Endothelial cell of umbilical vein (primary cell): ENCODE measurements around the gene HAVCR1. TPM values are rescaled to one million over a fixed set of nuclear protein-coding genes. Genes with fewer than 3 reads are reported as not detected.

ENCODE experiments used
- BruUV-seq: library from RNA; stranded (reverse); fragments of 400-500 nt; replicated peaks from 2 replicates; lab custom pipeline; 2021; lab: Mats Ljungman, UMichigan
- CTCF ChIA-PET: fragments of 300-600, 350-600 bp; sonication (Branson Sonifier 250); formaldehyde crosslinking; loops from one replicate; lab custom pipeline; 2021; ENCODE audit warnings: antibody characterized with exemption, inconsistent platforms; lab: Charles Lee
- POLR2A ChIA-PET: fragments of 300-600, 350-600 bp; sonication (Branson Sonifier 250); formaldehyde crosslinking; loops from one replicate; lab custom pipeline; 2021; ENCODE audit warnings: antibody characterized with exemption, inconsistent platforms; lab: Charles Lee
- DNase-seq: peaks from one replicate; pipeline ENCODE4 v3.0.0-alpha.2; 2011; ENCODE audit warnings: low read depth, low spot score
- FAIRE-seq: peaks from 2 replicates; lab custom pipeline; 2011; peaks lifted over from hg19 to GRCh38; lab: Jason Lieb, UNC
- H2AFZ ChIP-seq: 2 replicates; pipeline ENCODE4 v1.6.0; 2012; ENCODE audit warnings: low read depth, low read length, control low read depth, inconsistent platforms
- H3K27ac ChIP-seq: 2 replicates; pipeline ENCODE4 v1.5.1; 2011; ENCODE audit warnings: low read depth, mild to moderate bottlenecking, control low read depth, low read length, moderate library complexity; ENCODE audit not compliant: insufficient read depth
- H3K27me3 ChIP-seq, 2 experiments: 2 replicates each; pipeline versions ENCODE4 v1.6.0 to v1.6.1; 2011; ENCODE audit warnings: low read length in 2 of 2, mixed read lengths in 1 of 2; ENCODE audit not compliant: control insufficient read depth in 2 of 2, insufficient read depth in 2 of 2
- H3K36me3 ChIP-seq, 2 experiments: 2 replicates in 1 of 2; 3 replicates in 1 of 2; pipeline ENCODE4 v1.5.1; 2011; ENCODE audit warnings: low read length in 2 of 2, mild to moderate bottlenecking in 1 of 2, moderate library complexity in 1 of 2; ENCODE audit not compliant: control insufficient read depth in 2 of 2, insufficient read depth in 2 of 2; ENCODE audit errors: extremely low read depth in 1 of 2
- H3K4me1 ChIP-seq: 3 replicates; pipeline ENCODE4 v1.5.1; 2011; ENCODE audit warnings: mild to moderate bottlenecking, low read length; ENCODE audit not compliant: control insufficient read depth, insufficient read depth; ENCODE audit errors: extremely low read depth
- H3K4me2 ChIP-seq: 2 replicates; pipeline ENCODE4 v1.6.1; 2011; ENCODE audit warnings: low read length, control low read depth, mixed read lengths; ENCODE audit not compliant: insufficient read depth
- H3K4me3 ChIP-seq, 3 experiments: fragments of 200-600 bp in 1 of 3; sonication (generic), shearing (Covaris generic) in 1 of 3; replicated peaks in 1 of 3; 2 replicates each; pipeline ENCODE4 v1.5.1; 2011 to 2016; ENCODE audit warnings: control low read depth in 3 of 3, low read length in 3 of 3, mild to moderate bottlenecking in 2 of 3, inconsistent platforms in 1 of 3, low read depth in 1 of 3, moderate library complexity in 1 of 3; ENCODE audit not compliant: insufficient read depth in 1 of 3
- H3K79me2 ChIP-seq: 2 replicates; pipeline ENCODE4 v1.6.0; 2012; ENCODE audit warnings: low read length, inconsistent platforms; ENCODE audit not compliant: control insufficient read depth, insufficient read depth
- H3K9ac ChIP-seq: replicated peaks from 2 replicates; pipeline ENCODE3; 2011; ENCODE audit warnings: low read length, control low read depth; ENCODE audit not compliant: insufficient read depth; ENCODE audit errors: extremely low read depth
- H3K9me1 ChIP-seq: replicated peaks from 3 replicates; pipeline ENCODE4 v1.6.0; 2011; ENCODE audit warnings: mild to moderate bottlenecking, low read length; ENCODE audit not compliant: control insufficient read depth, insufficient read depth; ENCODE audit errors: extremely low read depth
- H3K9me3 ChIP-seq: replicated peaks from 2 replicates; pipeline ENCODE4 v1.5.1; 2012; ENCODE audit warnings: low read length, inconsistent platforms; ENCODE audit not compliant: control insufficient read depth, insufficient read depth
- H4K20me1 ChIP-seq: replicated peaks from 2 replicates; pipeline ENCODE3; 2011; ENCODE audit warnings: mild to moderate bottlenecking, low read length; ENCODE audit not compliant: control insufficient read depth, insufficient read depth; ENCODE audit errors: extremely low read depth
- EZH2 ChIP-seq: IDR thresholded peaks from 2 replicates; pipeline ENCODE4 v1.6.1; 2012; ENCODE audit warnings: borderline replicate concordance, low read depth, mild to moderate bottlenecking, moderate library complexity, low read length, inconsistent platforms; ENCODE audit not compliant: severe bottlenecking
- FOS ChIP-seq: IDR thresholded peaks from 2 replicates; pipeline ENCODE4 v1.6.1; 2011; ENCODE audit warnings: mild to moderate bottlenecking, low read length, moderate library complexity, borderline replicate concordance; ENCODE audit not compliant: insufficient read depth
- GATA2 ChIP-seq: IDR thresholded peaks from 2 replicates; pipeline ENCODE4 v1.7.0; 2011; ENCODE audit warnings: low read depth, mild to moderate bottlenecking, moderate library complexity, mixed read lengths, low read length; ENCODE audit not compliant: insufficient read length, insufficient read depth
- JUN ChIP-seq: IDR thresholded peaks from 2 replicates; pipeline ENCODE4 v1.6.1; 2011; ENCODE audit warnings: borderline replicate concordance, low read depth; ENCODE audit not compliant: insufficient read length, insufficient read depth
- MYC ChIP-seq: IDR thresholded peaks from one replicate; pipeline ENCODE4 v1.6.1; 2011; ENCODE audit warnings: mild to moderate bottlenecking, low read depth, low read length
- POLR2A ChIP-seq: IDR thresholded peaks from 2 replicates; pipeline ENCODE4 v1.6.1; 2012; ENCODE audit warnings: low read depth, mild to moderate bottlenecking, control low read depth, low read length
- POLR2AphosphoS5 ChIP-seq: IDR thresholded peaks from 2 replicates; pipeline ENCODE4 v1.6.1; 2012; ENCODE audit warnings: low read depth, mild to moderate bottlenecking, control low read depth, low read length, moderate library complexity; ENCODE audit not compliant: insufficient read depth
- dilution Hi-C: fragments of 300-500 bp; cut with MboI; formaldehyde crosslinking; loops from one replicate; pipeline ENCODE4 v1.15.0; 2019; ENCODE audit warnings: low sequenced_read_pairs; ENCODE audit not compliant: extremely low pct_ligation_motif_present
- intact Hi-C: fragments of 100-400 bp; cut with micrococcal nuclease; formaldehyde crosslinking; loops from one replicate; pipeline ENCODE4 v1.10.0; 2022
- polyA plus RNA-seq, 4 experiments: library from polyadenylated mRNA; depleted of rRNA in 3 of 4; stranded (reverse) in 3 of 4; unstranded in 1 of 4; fragments of >200 nt; gene quantifications; 2 replicates each; pipeline versions ENCODE4 v1.2.1 to v1.2.3, GENCODE V29; 2011 to 2012; ENCODE audit warnings: missing spikeins in 1 of 4
- total RNA-seq: library from RNA; stranded (reverse); gene quantifications from 2 replicates; pipeline ENCODE4 v1.2.3, GENCODE V29; 2021
- TF ChIP-seq, protein P1 (sequence below): IDR thresholded peaks from 2 replicates; pipeline ENCODE4 v1.6.1; 2011; ENCODE audit not compliant: insufficient read depth, insufficient read length
- TF ChIP-seq, protein P2 (sequence below), 2 donors: IDR thresholded peaks; 1 replicate in 1 of 2; 2 replicates in 1 of 2; pipeline ENCODE4 v1.5.1; 2011; ENCODE audit warnings: low read length in 2 of 2, mild to moderate bottlenecking in 2 of 2, moderate library complexity in 2 of 2, control low read depth in 1 of 2, inconsistent platforms in 1 of 2, low read depth in 1 of 2; ENCODE audit not compliant: insufficient read depth in 1 of 2; ENCODE audit errors: extremely low read depth in 1 of 2

The HAVCR1 gene
- total and polyA plus RNA-seq, 2 donors (not counting 3 experiments of a cell fraction or from before 2014, with no cell fraction given): not detected

DNA sequence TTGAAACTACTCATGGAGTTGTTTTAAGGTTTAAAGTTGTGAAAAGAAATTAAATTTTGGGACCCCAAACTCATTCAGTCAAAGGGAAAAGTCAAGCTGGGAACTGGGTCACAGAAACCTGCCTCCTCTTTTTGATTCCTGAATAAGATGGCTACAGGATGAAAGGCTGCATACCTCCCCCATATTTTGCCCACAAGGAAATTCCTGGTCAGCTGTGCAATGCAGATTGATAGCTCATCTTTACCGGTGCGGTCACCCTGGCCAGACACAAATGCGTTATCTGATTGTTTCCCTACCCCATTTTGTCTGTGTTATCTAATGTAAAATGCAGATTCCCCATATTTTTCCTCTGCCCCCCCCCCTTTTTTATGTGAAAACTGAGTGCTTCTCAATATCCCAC lies 48.6 kb upstream of the HAVCR1 start:
- intact Hi-C loops: no loop called here
- POLR2A ChIA-PET: no interaction called here
- H3K4me2 ChIP-seq: no peak overlapping the region
- H3K4me3 ChIP-seq: no peak overlapping the region
- no peak for TF ChIP-seq FOS
- TF ChIP-seq, protein P1, sequence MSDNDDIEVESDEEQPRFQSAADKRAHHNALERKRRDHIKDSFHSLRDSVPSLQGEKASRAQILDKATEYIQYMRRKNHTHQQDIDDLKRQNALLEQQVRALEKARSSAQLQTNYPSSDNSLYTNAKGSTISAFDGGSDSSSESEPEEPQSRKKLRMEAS: no peak
- TF ChIP-seq GATA2: no peak
- TF ChIP-seq POLR2A: no peak
- no peak for TF ChIP-seq EZH2
- H3K9ac ChIP-seq: no peak overlapping the region
- H3K27me3 ChIP-seq: no peaks in the 10 kb centered on the region
- peaks cover 1% of the 10 kb centered on the region for H3K9me3 ChIP-seq
- no peak overlapping the region for H3K27ac ChIP-seq
- CTCF ChIA-PET: no interaction called here
- DNase-seq: no peak
- H2AFZ ChIP-seq: no peak overlapping the region
- no TSS peak for BruUV-seq
- H3K36me3 ChIP-seq: no peaks in the 10 kb centered on the region
- H3K79me2 ChIP-seq: no peaks in the 10 kb centered on the region
- dilution Hi-C loops: no loop called here
- no peak for FAIRE-seq
- H4K20me1 ChIP-seq: no peaks in the 10 kb centered on the region
- no peaks in the 10 kb centered on the region for H3K9me1 ChIP-seq
- H3K4me1 ChIP-seq: no peaks in the 10 kb centered on the region

DNA sequence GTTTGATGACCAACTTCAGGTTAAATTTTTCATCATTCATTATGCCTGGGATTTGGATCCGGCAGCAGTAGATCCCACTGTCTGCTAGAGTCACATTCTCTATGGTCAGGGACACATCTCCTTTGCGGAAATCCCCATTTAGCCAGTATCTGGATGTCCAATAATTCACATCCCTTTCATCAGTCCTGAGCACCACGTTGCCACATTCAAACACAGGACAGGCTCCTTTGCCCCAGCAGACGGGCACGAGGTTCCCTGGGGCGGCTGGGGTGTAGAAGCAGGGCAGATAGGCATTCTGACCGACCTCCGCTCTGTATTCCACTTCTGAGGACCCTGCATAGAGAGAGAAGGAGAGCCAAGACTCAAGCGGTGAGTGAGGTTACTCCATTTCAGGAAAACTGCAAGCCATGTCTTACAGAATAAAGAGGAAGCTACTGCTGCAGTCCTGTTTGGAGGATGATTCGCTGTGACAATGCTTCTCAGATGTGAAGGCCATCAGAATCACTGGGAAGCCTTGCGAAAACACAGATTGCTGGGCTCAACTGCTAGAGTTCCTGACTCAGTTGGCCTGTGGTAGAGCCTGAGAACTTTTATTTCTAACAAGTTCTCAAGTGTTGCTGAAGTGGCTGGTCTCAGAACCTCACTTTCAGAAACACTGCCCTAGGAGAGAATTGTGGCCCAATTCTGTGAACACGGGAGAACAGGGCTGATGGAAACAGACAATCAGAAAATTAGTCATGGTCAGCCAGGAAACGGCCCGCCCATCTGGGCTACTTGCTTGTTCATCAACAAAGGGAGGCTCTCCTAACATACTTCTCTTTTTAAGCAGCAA lies 47.9 kb upstream of the HAVCR1 start:
- H3K4me2 ChIP-seq: no peak overlapping the region
- TF ChIP-seq FOS (no peak), JUN (no peak), EZH2 (no peak), MYC (no peak), POLR2AphosphoS5 (no peak), GATA2 (no peak), POLR2A (no peak)
- TF ChIP-seq, protein P2, sequence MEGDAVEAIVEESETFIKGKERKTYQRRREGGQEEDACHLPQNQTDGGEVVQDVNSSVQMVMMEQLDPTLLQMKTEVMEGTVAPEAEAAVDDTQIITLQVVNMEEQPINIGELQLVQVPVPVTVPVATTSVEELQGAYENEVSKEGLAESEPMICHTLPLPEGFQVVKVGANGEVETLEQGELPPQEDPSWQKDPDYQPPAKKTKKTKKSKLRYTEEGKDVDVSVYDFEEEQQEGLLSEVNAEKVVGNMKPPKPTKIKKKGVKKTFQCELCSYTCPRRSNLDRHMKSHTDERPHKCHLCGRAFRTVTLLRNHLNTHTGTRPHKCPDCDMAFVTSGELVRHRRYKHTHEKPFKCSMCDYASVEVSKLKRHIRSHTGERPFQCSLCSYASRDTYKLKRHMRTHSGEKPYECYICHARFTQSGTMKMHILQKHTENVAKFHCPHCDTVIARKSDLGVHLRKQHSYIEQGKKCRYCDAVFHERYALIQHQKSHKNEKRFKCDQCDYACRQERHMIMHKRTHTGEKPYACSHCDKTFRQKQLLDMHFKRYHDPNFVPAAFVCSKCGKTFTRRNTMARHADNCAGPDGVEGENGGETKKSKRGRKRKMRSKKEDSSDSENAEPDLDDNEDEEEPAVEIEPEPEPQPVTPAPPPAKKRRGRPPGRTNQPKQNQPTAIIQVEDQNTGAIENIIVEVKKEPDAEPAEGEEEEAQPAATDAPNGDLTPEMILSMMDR (IDR thresholded peaks at IDR 0.05; ENCODE audit: extremely low read depth in 1 of 2, insufficient read depth in 1 of 2, low read depth in 1 of 2, low read length in 2 of 2): no peak
- TF ChIP-seq, protein P1: no peak
- no peaks in the 10 kb centered on the region for H4K20me1 ChIP-seq
- no peak overlapping the region for H3K27ac ChIP-seq
- no peak overlapping the region for H3K9ac ChIP-seq
- H3K9me3 ChIP-seq: peaks cover 1% of the 10 kb centered on the region
- H2AFZ ChIP-seq: no peak overlapping the region
- DNase-seq (no peak), FAIRE-seq (no peak)
- no peak overlapping the region for H3K4me3 ChIP-seq
- no peaks in the 10 kb centered on the region for H3K36me3 ChIP-seq
- no peaks in the 10 kb centered on the region for H3K4me1 ChIP-seq
- dilution Hi-C loops: no loop called here
- no TSS peak for BruUV-seq
- no peaks in the 10 kb centered on the region for H3K79me2 ChIP-seq
- intact Hi-C loops: no loop called here
- no peaks in the 10 kb centered on the region for H3K27me3 ChIP-seq
- H3K9me1 ChIP-seq: no peaks in the 10 kb centered on the region
- ChIA-PET CTCF (no interaction called here), POLR2A (no interaction called here)
